PC-3 (cell line): ENCODE measurements around the gene ASH1L.

Experiments
- EZH2 ChIP-seq: fragments of 300-600 bp; sonication (generic); IDR thresholded peaks from one replicate; pipeline ENCODE4 v1.6.1; 2017; ENCODE audit warnings: antibody characterized with exemption, mild to moderate bottlenecking, low read length; ENCODE audit not compliant: unreplicated experiment
- EZH2phosphoT487 ChIP-seq: fragments of 300-600 bp; sonication (generic); IDR thresholded peaks from 2 replicates; pipeline ENCODE4 v1.6.1; 2018; ENCODE audit warnings: mild to moderate bottlenecking, antibody characterized with exemption, low read length, borderline replicate concordance

DNA sequence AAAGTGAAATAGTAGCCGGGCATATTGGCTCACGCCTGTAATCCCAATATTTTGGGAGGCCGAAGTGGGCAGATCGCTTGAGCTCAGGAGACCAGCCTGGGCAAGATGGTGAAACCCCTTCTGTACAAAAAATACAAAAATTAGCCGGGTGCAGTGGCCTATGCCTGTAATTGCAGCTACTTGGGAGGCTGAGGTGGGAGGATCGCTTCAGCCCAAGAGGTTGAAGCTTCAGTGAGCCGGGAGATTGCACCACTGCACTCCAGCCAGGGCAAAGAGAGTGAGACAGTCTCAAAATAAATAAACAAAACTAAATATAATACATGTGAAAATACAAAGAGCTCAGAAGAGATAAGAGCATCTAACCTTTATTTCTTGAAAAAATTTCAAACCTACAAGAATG, 45.1 kb upstream of the ASH1L start:
- TF ChIP-seq EZH2 (no peak), EZH2phosphoT487 (no peak)
